ENCODE measurements around the gene RBM19.

Gene RBM19

GRCh38 chr12:113803759-113804140 is 162.4 kb downstream of the RBM19 start:
- DNase-seq (ENCODE audit: low read depth), result no peak

- DNase-seq (ENCODE audit: low read depth), result no peak
These were observed 163.0 kb downstream of the RBM19 start for GRCh38 chr12:113802966-113803758.

GRCh38 chr12:113802000-113802749 is 163.9 kb downstream of the RBM19 start:
- DNase-seq (ENCODE audit: low read depth), result no peak

GRCh38 chr12:113800201-113800600 is 165.9 kb downstream of the RBM19 start:
- no peak for DNase-seq (ENCODE audit: low read depth)

GRCh38 chr12:113798552-113798951 is 167.6 kb downstream of the RBM19 start:
- no peak for DNase-seq (ENCODE audit: low read depth)

GRCh38 chr12:113797535-113797868 is 168.6 kb downstream of the RBM19 start:
- DNase-seq (ENCODE audit: low read depth), result no peak

GRCh38 chr12:113796852-113797534 is 169.1 kb downstream of the RBM19 start:
- no peak for DNase-seq (ENCODE audit: low read depth)

- no peak for DNase-seq (ENCODE audit: low read depth)
These were observed 169.9 kb downstream of the RBM19 start for GRCh38 chr12:113796066-113796827.

- DNase-seq (ENCODE audit: low read depth), result no peak
These were observed 170.7 kb downstream of the RBM19 start for GRCh38 chr12:113795445-113795844.

- no peak for DNase-seq (ENCODE audit: low read depth)
These were observed 171.4 kb downstream of the RBM19 start for GRCh38 chr12:113794774-113795173.

- no peak for DNase-seq (ENCODE audit: low read depth)
These were observed 172.9 kb downstream of the RBM19 start for GRCh38 chr12:113793250-113793649.

- DNase-seq (ENCODE audit: low read depth), result no peak
These were observed 173.7 kb downstream of the RBM19 start for GRCh38 chr12:113792450-113792849.

- DNase-seq (ENCODE audit: low read depth), result peak; percentile 36
These were observed 177.9 kb downstream of the RBM19 start for GRCh38 chr12:113788020-113788856.

GRCh38 chr12:113786107-113786506 is 180.0 kb downstream of the RBM19 start:
- no peak for DNase-seq (ENCODE audit: low read depth)

- no peak for DNase-seq (ENCODE audit: low read depth)
These were observed 182.3 kb downstream of the RBM19 start for GRCh38 chr12:113783811-113784210.

GRCh38 chr12:113782873-113783272 is 183.3 kb downstream of the RBM19 start:
- DNase-seq (ENCODE audit: low read depth), result no peak

- no peak for DNase-seq (ENCODE audit: low read depth)
These were observed 184.5 kb downstream of the RBM19 start for GRCh38 chr12:113781415-113782198.

- no peak for DNase-seq (ENCODE audit: low read depth)
These were observed 186.4 kb downstream of the RBM19 start for GRCh38 chr12:113779774-113780173.

- DNase-seq (ENCODE audit: low read depth), result no peak
These were observed 187.5 kb downstream of the RBM19 start for GRCh38 chr12:113778432-113779132.

GRCh38 chr12:113777751-113778150 is 188.4 kb downstream of the RBM19 start:
- no peak for DNase-seq (ENCODE audit: low read depth)

All from stromal cell of bone marrow (primary cell).